Amniotic stem cell (primary cell): ENCODE results near the gene HELZ.

Experiments used
- DNase-seq: peaks from one replicate; lab custom pipeline; 2025; lab: John Stamatoyannopoulos, UW

The HELZ gene

DNA sequence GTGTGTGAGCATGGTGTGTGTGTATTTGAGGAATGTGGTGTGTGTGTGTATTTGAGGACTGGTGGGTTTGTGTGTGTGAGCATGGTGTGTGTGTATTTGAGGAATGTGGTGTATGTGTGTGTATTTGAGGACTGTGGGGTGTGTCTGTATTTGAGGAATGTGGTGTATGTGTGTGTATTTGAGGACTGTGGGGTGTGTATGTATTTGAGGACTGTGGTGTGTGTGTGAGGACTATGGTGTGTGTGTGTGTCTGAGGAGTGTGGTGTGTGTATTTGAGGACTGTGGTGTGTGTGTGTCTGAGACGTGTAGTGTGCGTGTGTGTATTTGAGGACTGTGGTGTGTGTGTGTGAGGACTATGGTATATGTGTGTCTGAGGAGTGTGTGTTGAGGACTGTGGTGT lies 218.7 kb downstream of the HELZ start:
- no peak for DNase-seq

DNA sequence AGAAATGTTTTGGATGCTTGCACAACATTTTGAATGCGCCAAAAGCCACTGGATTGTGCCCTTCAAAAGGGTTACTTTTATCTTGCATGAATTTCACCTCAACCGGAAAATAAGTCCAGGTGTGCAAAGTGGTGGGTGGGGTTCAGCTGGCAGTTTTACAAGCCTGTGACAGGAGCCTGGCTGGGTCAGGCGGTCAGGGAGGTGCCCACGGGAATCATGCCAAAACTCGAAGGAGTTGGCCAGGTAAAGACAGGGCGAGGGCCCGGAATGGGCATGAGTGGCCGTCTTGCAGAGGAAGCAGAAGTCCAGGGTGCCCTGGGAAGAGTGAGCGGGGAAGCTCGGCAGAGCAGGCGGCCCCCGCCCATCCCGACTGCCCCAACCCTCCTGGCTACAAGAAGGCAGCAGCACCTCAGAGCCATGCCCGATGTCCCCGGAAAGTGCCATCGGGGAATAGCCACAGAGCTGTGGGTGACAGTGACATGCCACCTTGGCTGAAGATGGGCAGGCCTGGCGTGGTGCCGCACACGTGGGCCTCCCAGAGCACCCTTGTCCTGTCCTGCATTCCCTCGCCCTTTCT lies 219.7 kb downstream of the HELZ start:
- DNase-seq: no peak

DNA sequence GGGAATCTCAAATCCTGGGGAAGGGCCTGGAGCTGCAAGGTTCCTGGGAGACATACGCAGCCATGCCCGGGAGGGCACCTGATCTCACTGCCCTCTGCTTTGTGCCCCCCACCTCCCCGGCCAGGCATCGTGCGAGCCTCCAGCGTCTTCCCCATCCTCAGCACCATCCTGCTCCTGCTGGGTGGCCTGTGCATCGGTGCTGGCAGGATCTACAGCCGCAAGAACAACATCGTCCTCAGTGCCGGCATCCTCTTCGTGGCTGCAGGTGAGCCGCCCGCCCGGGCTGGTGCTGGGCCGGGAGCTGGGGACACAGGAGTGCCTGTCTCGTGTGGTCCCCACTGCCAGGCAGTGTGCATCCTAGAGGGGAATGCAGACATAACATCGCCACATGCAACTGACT lies 220.3 kb downstream of the HELZ start:
- DNase-seq: no peak

DNA sequence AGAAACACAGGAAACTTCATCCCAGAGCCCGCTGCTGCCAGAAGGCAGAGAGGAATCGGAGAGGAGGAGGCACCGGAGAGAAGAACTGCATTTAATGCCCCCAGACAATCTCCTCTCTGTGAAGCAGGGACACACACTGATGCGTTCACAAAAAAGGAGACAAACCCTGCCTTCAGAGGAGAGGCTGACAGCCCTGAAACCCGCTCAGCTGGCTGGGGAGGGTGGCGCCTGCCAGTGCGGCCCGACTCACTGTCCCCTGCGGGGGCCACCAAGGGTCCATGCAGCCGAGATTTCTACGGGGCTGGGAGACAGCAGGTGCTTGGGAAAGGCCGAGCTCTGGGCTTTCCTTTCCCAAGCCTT lies 222.6 kb downstream of the HELZ start:
- no peak for DNase-seq

DNA sequence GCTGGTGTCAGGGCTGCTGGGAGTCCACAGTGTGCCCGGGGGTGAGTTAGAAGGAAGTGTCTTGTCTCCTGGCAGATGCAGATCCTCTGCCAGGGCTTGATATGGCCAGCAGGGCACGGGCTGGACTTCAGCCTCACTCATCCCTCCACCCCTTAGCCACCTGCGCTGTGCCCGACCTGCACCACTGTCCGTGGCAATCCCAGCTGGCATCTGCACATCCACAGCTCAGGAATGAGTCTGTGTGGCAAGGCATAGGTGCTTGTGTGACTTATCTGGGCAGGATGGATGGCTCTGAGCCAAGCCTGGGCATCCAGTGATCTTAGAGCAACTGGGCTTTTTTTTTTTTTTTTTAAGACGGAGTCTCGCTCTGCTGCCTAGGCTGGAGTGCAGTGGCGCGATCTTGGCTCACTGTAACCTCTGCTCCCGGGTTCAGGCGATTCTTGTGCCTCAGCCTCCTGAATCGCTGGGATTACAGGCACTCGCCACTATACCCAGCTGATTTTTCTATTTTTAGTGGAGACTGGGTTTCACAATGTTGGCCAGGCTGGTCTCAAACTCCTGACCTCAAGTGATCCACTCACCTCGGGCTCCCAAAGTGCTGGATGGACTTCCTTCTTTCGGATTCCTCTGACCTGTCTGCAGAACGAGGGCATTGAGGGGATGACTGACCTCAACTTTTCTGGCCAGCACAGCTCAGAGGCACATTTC lies 223.1 kb downstream of the HELZ start:
- DNase-seq: no peak

DNA sequence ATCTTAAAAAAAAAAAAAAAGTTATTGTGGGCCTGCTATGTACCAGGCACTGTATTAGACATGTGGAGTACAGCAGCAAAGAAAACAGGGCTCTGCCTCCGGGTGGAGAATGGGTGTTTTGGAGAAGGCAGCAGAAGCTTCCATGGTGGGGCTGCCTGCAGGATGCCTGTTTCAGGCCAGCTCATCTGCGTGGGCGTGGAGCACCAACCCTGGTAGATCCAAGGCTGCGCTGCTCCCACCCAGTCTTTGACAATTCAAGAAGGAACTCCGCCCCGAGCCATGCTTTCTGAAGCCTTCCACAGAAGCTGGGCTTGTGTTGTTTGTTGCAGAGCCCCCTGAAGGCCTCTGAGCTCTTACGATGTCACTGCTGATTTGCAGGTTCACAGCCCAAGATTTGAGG lies 223.8 kb downstream of the HELZ start:
- no peak for DNase-seq
